ENCODE measurements around the gene PBX2. TPM values are rescaled to one million over a fixed set of nuclear protein-coding genes. Genes with fewer than 3 reads are reported as not detected.
"Not testable (repeated sequence)": the region's sequence is repeated elsewhere in the genome, so short reads cannot be mapped to it uniquely, and the experiment has no call there.

The PBX2 gene
- total RNA-seq, 1 donor from 2014 or later = 50.1 TPM

DNA sequence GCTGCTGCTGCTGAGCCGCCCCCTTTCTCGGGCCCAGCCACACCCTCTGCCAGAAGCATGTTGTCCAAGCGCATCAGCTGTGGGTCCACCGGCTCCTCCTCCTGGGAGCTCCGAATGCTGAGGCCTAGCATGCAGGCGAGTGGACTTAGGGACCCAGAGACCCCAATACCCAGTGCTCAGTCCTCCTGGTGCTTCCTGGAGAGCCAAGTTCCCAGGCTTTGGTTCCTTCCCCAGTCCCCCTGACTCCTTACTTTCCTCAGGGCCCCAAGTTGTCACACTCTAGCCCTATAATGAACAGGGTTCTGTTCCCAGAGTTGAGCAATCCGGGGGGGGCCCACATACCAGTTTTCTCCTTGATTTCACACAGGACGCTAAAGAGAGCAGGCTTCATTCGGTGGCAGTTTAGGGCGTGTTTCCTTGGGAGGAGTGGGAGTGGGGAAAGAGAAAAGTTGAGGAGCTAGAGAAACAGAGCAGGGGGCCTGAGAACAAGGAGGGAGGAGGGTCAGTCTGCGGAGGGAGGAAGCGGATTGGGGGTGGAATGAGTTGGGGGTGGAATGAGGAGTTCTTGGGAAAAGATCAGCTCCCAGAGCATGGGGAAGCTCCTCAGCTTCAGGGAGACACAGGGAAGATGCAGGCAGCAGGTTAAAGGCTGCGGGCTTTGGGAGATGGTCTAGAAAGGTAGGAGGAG lies 1.5 kb downstream of the PBX2 start:
- Histone ChIP-seq H3K36me3 (ENCODE audit: control insufficient read depth in 3 of 3, insufficient read depth in 3 of 3, low read length in 3 of 3) (peaks cover 15 to 23% (median 16%) of the 10 kb centered on the region in 3 donors), H3K9me3 (ENCODE audit: control insufficient read depth in 3 of 3, low read length in 3 of 3) (no peaks in the 10 kb centered on the region), H3K27ac (ENCODE audit: low read depth, low read length) (peak overlapping the region; percentile 97), H3K4me1 (ENCODE audit: control insufficient read depth in 3 of 3, insufficient read depth in 3 of 3, low read length in 3 of 3) (peaks cover 35 to 60% (median 58%) of the 10 kb centered on the region in 3 donors), H3K4me3 (ENCODE audit: low read length in 3 of 3) (peak overlapping the region; percentile 54 to 78 (median 70)), H3K27me3 (ENCODE audit: control insufficient read depth in 3 of 3, insufficient read depth in 3 of 3, low read length in 3 of 3) (no peaks in the 10 kb centered on the region), H3K9ac (ENCODE audit: low read depth in 1 of 3, low read length in 3 of 3) (peak overlapping the region; percentile 86 to 91 (median 88))

- Histone ChIP-seq H3K4me1 (ENCODE audit: control insufficient read depth in 3 of 3, insufficient read depth in 3 of 3, low read length in 3 of 3) (peaks cover 39 to 65% (median 59%) of the 10 kb centered on the region in 3 donors), H3K27ac (ENCODE audit: low read depth, low read length) (peak overlapping the region; percentile 97), H3K9ac (ENCODE audit: low read depth in 1 of 3, low read length in 3 of 3) (peak overlapping the region in 2 of 3 donors; percentile 88 to 91), H3K36me3 (ENCODE audit: control insufficient read depth in 3 of 3, insufficient read depth in 3 of 3, low read length in 3 of 3) (peaks cover 15 to 24% (median 21%) of the 10 kb centered on the region in 3 donors), H3K4me3 (ENCODE audit: low read length in 3 of 3) (peak overlapping the region in 2 of 3 donors; percentile 54 to 78)
- not testable (repeated sequence) for H3K9me3 ChIP-seq (ENCODE audit: control insufficient read depth in 3 of 3, low read length in 3 of 3); H3K27me3 ChIP-seq (ENCODE audit: control insufficient read depth in 3 of 3, insufficient read depth in 3 of 3, low read length in 3 of 3)
These were observed 2.1 kb downstream of the PBX2 start for GRCh38 chr6:32187725-32188380.

DNA sequence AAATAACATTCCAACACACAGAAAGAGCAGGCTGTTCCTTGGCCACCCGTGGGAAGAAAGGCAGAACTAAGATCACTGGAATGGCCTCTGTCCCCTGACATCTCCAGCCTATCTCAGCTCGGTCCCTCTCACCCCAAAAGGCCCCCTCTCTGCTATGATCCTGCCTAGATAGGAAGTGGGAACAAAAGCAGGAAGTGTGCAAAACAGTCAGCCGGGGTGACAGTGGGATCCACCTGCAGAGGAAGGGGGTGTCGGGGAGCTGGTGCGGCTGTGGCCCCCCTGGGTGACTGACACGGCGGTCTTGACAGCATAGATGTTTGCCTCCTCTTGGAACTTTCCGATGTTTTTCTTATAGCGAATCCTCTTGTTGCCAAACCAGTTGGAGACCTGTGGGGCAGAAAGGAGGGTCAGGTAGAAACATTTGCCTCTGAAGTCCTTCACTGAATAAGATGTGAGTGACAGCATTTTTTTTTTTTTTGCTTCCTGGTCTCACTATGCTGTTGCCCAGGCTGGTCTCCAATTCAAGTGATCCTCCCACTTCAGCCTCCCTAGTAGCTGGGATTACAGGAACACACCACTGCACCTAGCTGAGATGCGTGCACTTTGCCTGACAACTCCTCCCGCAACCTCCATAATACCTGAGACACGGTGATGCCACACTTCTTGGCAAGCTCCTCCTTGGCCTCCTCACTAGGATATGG lies 2.8 kb downstream of the PBX2 start:
- peaks cover 44 to 68% (median 64%) of the 10 kb centered on the region in 3 donors for H3K4me1 ChIP-seq (ENCODE audit: control insufficient read depth in 3 of 3, insufficient read depth in 3 of 3, low read length in 3 of 3)
- no peak overlapping the region for H3K9ac ChIP-seq (ENCODE audit: low read depth in 1 of 3, low read length in 3 of 3)
- H3K4me3 ChIP-seq (ENCODE audit: low read length in 3 of 3) = no peak overlapping the region
- H3K27me3 ChIP-seq (ENCODE audit: control insufficient read depth in 3 of 3, insufficient read depth in 3 of 3, low read length in 3 of 3) = no peaks in the 10 kb centered on the region
- H3K27ac ChIP-seq (ENCODE audit: low read depth, low read length) = no peak overlapping the region
- no peaks in the 10 kb centered on the region for H3K9me3 ChIP-seq (ENCODE audit: control insufficient read depth in 3 of 3, low read length in 3 of 3)
- H3K36me3 ChIP-seq (ENCODE audit: control insufficient read depth in 3 of 3, insufficient read depth in 3 of 3, low read length in 3 of 3) = peaks cover 19 to 29% (median 23%) of the 10 kb centered on the region in 3 donors

DNA sequence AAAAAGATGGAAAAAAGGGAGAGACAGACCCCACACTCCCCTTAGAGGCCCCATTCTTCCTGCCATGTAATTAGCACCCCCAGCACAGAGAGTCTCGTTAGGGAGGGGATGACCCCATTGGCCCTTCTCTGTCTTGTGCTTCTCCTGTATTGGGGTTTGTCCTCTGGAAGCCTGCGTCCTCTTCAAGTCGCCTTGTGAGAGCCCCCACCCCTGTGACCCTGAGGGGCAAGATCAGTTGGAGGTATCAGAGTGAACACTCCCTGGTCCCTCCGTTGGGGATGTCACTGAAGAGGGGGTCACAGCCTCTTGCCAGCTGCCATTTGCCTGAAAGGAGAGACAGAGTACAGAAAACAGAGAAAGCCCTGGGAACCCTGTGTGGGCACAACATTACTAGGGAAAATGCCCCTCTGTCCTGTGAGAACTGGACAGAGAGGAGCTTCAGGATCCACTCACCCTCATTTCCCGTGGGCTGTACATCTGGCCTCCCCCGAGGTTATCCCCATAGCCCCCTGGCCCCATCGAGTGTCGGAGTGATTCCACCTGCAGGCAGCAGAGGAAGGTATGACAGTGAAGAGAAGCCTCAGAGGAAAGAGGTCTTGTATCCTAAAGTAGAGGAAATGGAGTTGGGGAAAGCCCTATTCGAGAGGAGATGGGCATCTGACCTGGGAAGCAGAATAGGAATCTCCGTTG lies 3.7 kb downstream of the PBX2 start:
- not testable (repeated sequence) for H3K9me3 ChIP-seq (ENCODE audit: control insufficient read depth in 3 of 3, low read length in 3 of 3); H3K27me3 ChIP-seq (ENCODE audit: control insufficient read depth in 3 of 3, insufficient read depth in 3 of 3, low read length in 3 of 3); H3K4me3 ChIP-seq (ENCODE audit: low read length in 3 of 3)
- H3K36me3 ChIP-seq (ENCODE audit: control insufficient read depth in 3 of 3, insufficient read depth in 3 of 3, low read length in 3 of 3) = peaks cover 23 to 30% (median 28%) of the 10 kb centered on the region in 3 donors
- peak overlapping the region; percentile 45 to 53 (median 47) for H3K9ac ChIP-seq (ENCODE audit: low read depth in 1 of 3, low read length in 3 of 3)
- H3K27ac ChIP-seq (ENCODE audit: low read depth, low read length) = peak overlapping the region; percentile 73
- peaks cover 48 to 69% (median 63%) of the 10 kb centered on the region in 3 donors for H3K4me1 ChIP-seq (ENCODE audit: control insufficient read depth in 3 of 3, insufficient read depth in 3 of 3, low read length in 3 of 3)

- not testable (repeated sequence) for H3K27me3 ChIP-seq (ENCODE audit: control insufficient read depth in 3 of 3, insufficient read depth in 3 of 3, low read length in 3 of 3); H3K9me3 ChIP-seq (ENCODE audit: control insufficient read depth in 3 of 3, low read length in 3 of 3); H3K4me3 ChIP-seq (ENCODE audit: low read length in 3 of 3)
- Histone ChIP-seq H3K27ac (ENCODE audit: low read depth, low read length) (peak overlapping the region; percentile 73), H3K9ac (ENCODE audit: low read depth in 1 of 3, low read length in 3 of 3) (peak overlapping the region; percentile 45 to 53 (median 47)), H3K4me1 (ENCODE audit: control insufficient read depth in 3 of 3, insufficient read depth in 3 of 3, low read length in 3 of 3) (peaks cover 47 to 64% (median 61%) of the 10 kb centered on the region in 3 donors), H3K36me3 (ENCODE audit: control insufficient read depth in 3 of 3, insufficient read depth in 3 of 3, low read length in 3 of 3) (peaks cover 27 to 36% (median 33%) of the 10 kb centered on the region in 3 donors)
These were observed 4.3 kb downstream of the PBX2 start for GRCh38 chr6:32185681-32186131.

GRCh38 chr6:32184084-32184640 lies 5.8 kb downstream of the PBX2 start, which contains the start of gene AGER:
Gene AGER (minus strand): TSS chr6:32184253. CDS start chr6:32184222, 31 bp downstream.
- H3K36me3 ChIP-seq (ENCODE audit: control insufficient read depth in 3 of 3, insufficient read depth in 3 of 3, low read length in 3 of 3) = peaks cover 39 to 47% (median 41%) of the 10 kb centered on the region in 3 donors
- H3K4me1 ChIP-seq (ENCODE audit: control insufficient read depth in 3 of 3, insufficient read depth in 3 of 3, low read length in 3 of 3) = peaks cover 55 to 65% (median 62%) of the 10 kb centered on the region in 3 donors
- peak within 1 kb of the TSS; percentile 73 for H3K27ac ChIP-seq (ENCODE audit: low read depth, low read length)

GRCh38 chr6:32183483-32184083 lies 6.4 kb downstream of the PBX2 start:
- peak overlapping the region; percentile 26 for H3K27ac ChIP-seq (ENCODE audit: low read depth, low read length)
- peaks cover 55 to 65% (median 61%) of the 10 kb centered on the region in 3 donors for H3K4me1 ChIP-seq (ENCODE audit: control insufficient read depth in 3 of 3, insufficient read depth in 3 of 3, low read length in 3 of 3)
- H3K36me3 ChIP-seq (ENCODE audit: control insufficient read depth in 3 of 3, insufficient read depth in 3 of 3, low read length in 3 of 3) = peaks cover 39 to 47% (median 41%) of the 10 kb centered on the region in 3 donors
- peak overlapping the region in 1 of 3 donors; percentile 54 for H3K9ac ChIP-seq (ENCODE audit: low read depth in 1 of 3, low read length in 3 of 3)
- no peaks in the 10 kb centered on the region for H3K27me3 ChIP-seq (ENCODE audit: control insufficient read depth in 3 of 3, insufficient read depth in 3 of 3, low read length in 3 of 3)
- no peaks in the 10 kb centered on the region for H3K9me3 ChIP-seq (ENCODE audit: control insufficient read depth in 3 of 3, low read length in 3 of 3)
- H3K4me3 ChIP-seq (ENCODE audit: low read length in 3 of 3) = no peak overlapping the region

More at GRCh38 chr6:32184084-32184640, 5.8 kb downstream of the PBX2 start, which contains the start of gene AGER:
- Histone ChIP-seq H3K9me3 (ENCODE audit: control insufficient read depth in 3 of 3, low read length in 3 of 3) (no peaks in the 10 kb centered on the region), H3K4me3 (ENCODE audit: low read length in 3 of 3) (no peak within 1 kb of the TSS), H3K9ac (ENCODE audit: low read depth in 1 of 3, low read length in 3 of 3) (peak within 1 kb of the TSS in 1 of 3 donors; percentile 54), H3K27me3 (ENCODE audit: control insufficient read depth in 3 of 3, insufficient read depth in 3 of 3, low read length in 3 of 3) (no peaks in the 10 kb centered on the region)

DNA sequence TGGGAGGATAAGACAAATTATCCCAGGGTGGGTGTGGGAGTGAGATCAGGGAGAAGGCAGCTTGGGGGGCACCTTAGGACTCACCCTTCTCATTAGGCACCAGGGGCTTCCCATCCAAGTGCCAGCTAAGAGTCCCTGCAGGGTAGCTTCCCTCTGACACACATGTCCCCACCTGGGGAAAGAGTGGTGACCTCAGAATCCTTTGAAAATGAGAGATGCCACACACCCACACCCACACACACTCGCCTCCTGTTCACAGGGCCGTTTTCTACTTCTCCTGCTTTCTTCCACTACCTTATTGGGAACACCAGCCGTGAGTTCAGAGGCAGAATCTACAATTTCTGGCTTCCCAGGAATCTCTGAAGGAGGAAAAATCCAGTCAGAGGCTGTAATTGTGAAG lies 7.0 kb downstream of the PBX2 start:
- peaks cover 50 to 60% (median 56%) of the 10 kb centered on the region in 3 donors for H3K4me1 ChIP-seq (ENCODE audit: control insufficient read depth in 3 of 3, insufficient read depth in 3 of 3, low read length in 3 of 3)
- H3K27me3 ChIP-seq (ENCODE audit: control insufficient read depth in 3 of 3, insufficient read depth in 3 of 3, low read length in 3 of 3) = no peaks in the 10 kb centered on the region
- no peaks in the 10 kb centered on the region for H3K9me3 ChIP-seq (ENCODE audit: control insufficient read depth in 3 of 3, low read length in 3 of 3)
- H3K4me3 ChIP-seq (ENCODE audit: low read length in 3 of 3) = no peak overlapping the region
- peak overlapping the region in 2 of 3 donors; percentile 40 to 54 for H3K9ac ChIP-seq (ENCODE audit: low read depth in 1 of 3, low read length in 3 of 3)
- peak overlapping the region; percentile 26 for H3K27ac ChIP-seq (ENCODE audit: low read depth, low read length)
- peaks cover 39 to 47% (median 41%) of the 10 kb centered on the region in 3 donors for H3K36me3 ChIP-seq (ENCODE audit: control insufficient read depth in 3 of 3, insufficient read depth in 3 of 3, low read length in 3 of 3)

Data from skeletal muscle tissue (tissue), 4 donors.